Fibroblast of the conjunctiva (primary cell): ENCODE data around the gene PTPMT1.

Experiments
- DNase-seq: peaks from one replicate; pipeline ENCODE4 v3.0.0-alpha.2; 2010; ENCODE audit warnings: low read depth

PTPMT1 gene

GRCh38 chr11:47607380-47607779 is 42.0 kb downstream of the PTPMT1 start:
- peak; percentile 92 for DNase-seq

GRCh38 chr11:47609675-47610074 is 44.3 kb downstream of the PTPMT1 start:
- no peak for DNase-seq

GRCh38 chr11:47611348-47611794 is 46.0 kb downstream of the PTPMT1 start:
- no peak for DNase-seq

- no peak for DNase-seq
These were observed 49.9 kb downstream of the PTPMT1 start for GRCh38 chr11:47615249-47615648.

GRCh38 chr11:47616726-47617416 is 51.5 kb downstream of the PTPMT1 start:
- peak; percentile 79 for DNase-seq

GRCh38 chr11:47617417-47617809 is 52.0 kb downstream of the PTPMT1 start:
- no peak for DNase-seq

- DNase-seq: no peak
These were observed 55.5 kb downstream of the PTPMT1 start for GRCh38 chr11:47620836-47621378.
